HuH-7.5 (cell line): ENCODE measurements around the gene SIPA1.

Experiments used
- DNase-seq: peaks from one replicate; pipeline ENCODE4 v3.0.0; 2011; ENCODE audit warnings: low spot score

SIPA1 gene

DNA sequence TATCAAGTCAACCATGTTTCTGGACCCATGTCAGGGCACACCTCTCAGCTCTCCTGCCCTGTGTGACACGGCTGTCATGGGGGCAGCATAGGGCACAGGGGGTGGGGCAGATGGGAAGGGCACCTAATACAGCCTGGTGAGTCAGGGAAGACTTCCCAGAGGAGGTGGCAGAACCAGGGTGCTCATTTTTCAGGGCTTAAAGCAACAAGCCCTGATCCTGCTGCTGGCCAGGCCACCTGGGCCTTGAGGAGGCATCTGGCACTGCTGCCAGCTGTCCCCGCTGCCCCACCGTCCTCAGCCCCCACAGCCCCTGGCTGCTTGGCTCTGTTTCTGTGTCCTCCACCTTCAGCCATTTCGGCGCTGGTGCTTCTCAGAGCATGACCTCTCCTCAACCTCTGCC lies 28.2 kb upstream of the SIPA1 start:
- DNase-seq = no peak

DNA sequence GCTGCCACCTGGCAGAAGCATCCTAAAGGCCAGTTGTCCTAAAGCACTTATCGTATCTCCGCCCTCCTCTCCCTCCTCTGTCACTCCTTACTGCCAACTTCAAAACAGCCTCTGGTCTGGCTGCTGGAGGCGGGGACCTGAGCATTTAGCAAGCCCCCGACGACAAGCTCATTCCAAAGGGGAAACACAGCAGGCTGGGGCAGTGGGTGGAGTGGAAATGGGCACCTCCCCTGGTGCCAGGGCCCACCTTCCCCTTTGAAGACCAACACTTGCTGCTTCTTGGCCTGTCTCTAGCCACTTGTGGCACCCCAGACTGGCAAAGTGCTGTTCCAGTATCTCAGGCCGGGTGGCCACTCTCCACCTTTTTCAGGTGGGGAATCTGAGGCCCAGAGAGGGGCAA lies 27.5 kb upstream of the SIPA1 start:
- no peak for DNase-seq

DNA sequence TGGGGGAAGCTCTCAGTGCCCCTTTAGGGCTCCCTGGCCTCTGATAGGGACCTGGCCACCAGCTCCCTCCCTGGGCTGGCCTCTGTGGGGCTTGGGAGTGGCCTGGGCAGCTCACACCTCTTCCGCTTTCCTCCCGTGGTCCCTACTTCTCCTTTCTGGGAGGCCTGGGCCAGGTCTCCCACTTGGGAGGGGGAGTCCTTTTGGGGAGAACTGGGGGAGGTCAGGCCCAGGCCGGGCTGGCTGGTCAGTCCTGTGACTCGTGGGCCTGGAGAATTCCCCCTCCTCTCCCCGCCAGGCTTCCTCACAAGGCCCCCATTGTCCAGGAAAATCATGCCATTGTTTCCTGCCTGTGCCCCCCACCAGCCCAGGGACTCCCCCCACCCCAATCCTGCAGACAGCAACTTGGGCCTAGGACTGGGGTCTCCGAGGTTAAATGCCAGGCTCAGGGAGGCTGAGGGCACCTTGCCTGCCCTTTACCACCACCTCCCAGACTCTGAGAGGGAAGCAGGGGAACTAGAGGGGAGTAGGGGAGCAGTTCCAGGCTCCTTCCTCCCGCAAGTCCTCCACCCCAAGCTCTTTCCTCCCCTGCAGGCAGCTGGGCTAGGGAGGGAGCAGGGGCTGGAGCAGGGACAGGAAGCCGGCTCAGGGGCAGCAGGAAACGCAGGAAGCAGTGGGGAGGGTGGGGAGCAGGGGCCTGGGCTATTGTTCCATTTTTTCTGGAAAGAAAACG lies 26.7 kb upstream of the SIPA1 start:
- no peak for DNase-seq

DNA sequence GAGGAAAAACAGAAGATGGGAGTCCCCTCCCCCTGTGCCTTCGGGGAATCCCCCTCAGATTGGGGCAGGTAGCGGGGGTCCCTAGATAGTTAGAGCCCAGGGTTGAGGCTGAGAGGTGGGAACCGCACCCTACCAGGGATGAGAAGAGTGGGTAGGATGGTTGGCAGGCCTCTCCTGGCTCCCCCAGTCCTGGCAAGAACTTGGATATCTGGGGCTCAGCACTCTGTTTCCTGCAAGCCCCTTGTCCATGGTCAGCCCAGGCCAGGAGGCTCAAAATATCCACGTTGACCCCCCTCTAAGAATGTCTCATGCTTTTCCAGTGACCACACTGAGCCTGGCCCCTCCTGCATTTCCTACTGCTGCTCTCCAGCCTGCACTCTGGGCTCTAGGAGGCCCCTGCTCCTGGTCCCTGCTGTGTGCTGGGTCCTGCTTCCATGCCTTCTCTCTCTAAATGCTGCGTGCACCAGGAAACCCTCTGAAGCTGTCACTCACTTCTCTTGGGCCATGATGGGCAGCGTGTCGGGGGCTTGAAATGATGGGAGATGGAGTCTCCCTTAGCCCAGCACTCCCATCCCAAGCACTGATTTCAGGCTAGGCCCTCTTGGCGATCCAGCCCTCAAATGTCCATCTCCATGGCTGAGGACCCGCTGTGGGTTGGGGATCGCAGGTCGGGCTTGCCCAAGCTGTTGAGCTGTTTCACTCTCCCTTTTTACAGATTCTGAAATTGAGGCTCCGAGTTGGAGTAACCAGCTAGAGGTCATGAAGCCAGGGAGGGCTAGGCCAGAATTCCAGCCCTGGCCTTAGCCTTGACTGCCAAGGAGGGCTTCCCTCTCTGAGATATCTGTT lies 25.9 kb upstream of the SIPA1 start:
- no peak for DNase-seq

DNA sequence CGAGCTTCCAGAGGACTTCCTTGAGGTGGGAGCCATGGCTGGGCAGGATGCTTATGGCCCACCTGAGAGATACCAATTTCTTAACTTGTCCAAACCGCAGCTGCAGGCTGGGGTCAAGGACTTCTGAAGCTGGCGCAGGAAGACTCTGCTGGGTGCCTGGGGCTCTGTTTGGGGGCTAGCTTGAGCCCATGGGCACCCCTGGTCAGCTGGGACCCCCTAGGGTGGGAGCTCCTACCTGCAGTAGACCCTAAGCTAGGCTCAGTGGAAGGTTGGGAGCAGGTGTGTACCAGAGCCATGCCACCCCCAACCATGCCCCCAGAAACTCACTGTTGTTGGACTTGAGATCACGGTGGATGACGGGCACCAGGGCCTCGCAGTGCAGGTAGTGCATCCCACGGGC lies 25.2 kb upstream of the SIPA1 start:
- no peak for DNase-seq

DNA sequence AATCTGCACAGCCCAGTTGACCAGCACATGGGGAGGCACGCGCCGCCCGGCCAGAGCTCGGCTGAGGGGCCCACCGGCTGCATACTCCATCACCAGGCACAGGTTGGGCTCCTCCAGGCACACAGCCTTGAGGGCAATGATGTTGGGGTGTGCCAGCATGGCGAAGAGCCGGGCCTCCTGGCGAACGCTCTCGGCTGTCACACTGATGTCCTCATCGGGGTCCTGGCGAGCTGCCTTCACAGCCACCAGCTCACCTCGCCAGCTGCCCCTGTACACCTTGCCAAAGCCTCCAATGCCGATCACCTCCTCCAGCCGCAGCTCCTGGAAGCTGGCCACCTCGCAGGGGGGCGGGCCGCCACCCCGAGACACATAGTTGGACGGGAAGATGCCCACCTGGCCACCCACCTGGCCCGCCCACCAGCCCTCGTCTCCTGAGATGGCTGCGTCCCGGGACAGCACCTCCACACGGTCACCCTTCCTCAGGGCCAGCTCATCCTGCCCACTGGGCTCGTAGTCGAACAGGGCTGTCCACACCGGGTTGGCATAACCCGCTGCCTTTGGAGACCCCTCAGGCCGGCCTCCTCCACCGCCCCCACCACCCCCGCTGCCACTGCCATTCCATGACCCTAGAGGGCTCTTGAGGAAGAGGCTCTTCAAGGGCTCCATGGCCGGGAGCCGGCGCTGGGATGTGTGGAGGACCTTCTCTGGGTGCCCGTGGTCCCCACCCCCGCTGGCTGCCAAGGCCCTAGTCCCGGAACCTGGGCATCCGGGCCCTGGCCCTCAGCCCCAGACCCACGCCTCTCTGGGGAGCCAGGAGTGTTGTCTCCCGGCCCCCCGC lies 24.6 kb upstream of the SIPA1 start:
- DNase-seq = no peak

DNA sequence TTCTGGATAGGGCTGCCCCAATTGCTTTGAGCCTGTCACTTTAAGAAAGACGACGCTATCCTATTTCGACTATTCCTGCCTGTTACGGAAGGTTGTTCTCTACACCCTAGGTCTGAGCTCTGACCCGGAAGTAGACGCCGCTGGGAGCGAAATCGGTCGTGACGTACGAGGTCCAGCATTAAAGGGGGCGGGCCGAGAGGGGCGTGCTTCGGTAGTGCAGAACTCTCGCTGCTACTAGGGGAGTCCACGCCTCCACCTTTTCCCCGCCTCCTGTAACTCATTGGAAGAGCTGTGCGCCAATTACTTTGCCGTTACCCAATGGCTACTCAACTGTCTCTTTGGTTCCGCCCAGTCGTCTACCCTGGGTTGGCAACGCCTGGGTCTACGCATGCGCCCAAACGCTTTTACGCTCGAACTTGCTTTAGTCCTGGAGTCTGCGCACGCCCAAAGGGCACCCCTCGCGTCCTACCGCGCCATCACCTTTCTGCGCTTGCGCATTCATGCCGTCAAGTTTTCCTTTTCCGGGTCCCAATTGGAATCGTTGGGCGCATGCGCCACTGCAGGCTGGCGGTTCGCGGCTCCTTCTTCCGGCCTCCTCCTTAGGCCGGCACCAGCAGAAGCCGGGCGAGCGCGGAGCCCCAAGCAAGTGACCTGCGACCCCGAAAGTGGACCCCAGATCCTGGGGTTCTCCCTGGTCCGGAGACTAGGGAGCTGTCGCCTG lies 22.5 kb upstream of the SIPA1 start, which contains the start of gene PCNX3:
TSS of gene PCNX3 (plus strand) at position 548 of the 721 bp plus-strand sequence. CDS start 536 bp downstream, outside the sequence.
- DNase-seq = peak; percentile 100

DNA sequence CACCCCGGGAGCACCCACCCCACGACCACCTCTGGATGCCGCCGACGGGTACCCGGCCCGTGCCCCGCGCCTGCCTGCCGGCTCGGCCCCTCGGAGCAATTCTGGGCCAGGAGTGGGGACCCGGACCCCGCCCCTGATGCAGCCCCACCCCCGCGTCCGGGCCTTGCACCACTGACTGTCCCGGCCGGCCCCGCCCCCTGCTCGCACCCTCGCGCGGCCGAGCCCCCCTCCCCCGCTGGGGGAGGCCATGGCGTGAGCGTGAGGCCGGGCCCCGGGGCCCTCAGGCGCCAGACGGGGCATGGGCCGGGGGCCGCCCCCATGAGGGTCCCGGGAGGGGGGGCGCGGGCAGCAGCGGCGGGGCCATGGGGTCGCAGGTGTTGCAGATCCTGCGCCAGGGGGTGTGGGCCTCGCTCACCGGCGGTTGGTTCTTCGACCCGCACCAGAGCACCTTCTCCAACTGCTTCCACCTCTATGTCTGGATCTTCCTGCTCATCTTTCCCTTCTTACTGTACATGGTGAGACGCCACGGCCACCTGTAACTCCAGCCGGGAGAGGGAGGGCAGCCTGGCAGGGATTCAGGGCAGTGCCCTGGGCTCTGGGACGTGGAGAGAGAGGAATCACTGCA lies 21.8 kb upstream of the SIPA1 start:
- peak; percentile 76 for DNase-seq

DNA sequence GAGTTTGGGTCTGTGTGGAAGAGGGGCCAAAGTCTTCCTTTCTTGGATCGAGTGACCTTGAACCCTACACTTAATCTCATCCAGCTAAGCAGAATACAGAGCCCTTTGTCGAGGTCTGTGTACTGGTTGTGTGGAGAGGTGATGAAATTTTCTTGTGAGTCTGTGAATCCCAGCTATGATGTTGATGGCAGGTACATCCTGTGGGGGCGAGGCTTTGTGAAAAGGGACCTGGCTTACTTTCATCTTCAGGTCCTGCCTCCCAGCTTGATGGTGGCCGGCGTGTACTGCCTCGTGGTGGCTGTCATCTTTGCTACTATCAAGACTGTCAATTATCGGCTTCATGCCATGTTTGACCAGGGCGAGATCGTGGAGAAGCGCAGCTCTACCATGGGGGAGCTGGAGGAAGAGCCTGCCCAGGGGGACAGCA lies 21.3 kb upstream of the SIPA1 start:
- no peak for DNase-seq

DNA sequence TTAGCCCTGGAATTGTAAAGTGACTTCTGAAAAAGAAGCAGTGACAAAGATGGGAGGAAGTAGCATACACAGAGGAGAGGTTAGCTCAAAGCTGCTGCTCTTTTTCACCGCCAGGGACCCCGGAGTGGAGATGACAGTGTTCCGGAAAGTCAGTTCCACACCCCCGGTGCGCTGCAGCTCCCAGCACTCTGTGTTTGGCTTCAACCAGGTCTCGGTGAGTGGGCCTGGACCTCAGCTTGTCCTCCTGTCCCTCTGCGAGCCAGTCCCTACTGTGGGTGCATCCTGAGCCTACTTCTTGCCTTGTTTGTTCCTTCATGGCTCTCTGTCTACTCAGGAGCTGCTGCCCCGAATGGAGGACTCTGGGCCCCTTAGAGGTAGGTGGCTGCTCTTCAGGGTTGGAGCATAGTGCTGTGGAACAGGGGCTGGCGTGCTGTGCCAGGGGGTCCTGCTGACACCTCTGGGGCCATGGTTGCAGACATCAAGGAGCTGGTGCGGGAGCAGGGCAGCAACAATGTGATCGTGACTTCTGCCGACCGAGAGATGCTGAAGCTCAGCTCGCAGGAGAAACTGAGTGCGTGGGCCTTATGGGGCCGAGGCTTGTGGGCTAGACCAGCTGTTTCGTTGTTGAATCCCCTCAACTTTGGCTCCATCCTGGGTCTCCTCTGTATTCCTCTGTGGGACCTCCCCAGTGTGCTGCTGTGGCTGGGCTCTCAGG lies 20.6 kb upstream of the SIPA1 start:
- no peak for DNase-seq

DNA sequence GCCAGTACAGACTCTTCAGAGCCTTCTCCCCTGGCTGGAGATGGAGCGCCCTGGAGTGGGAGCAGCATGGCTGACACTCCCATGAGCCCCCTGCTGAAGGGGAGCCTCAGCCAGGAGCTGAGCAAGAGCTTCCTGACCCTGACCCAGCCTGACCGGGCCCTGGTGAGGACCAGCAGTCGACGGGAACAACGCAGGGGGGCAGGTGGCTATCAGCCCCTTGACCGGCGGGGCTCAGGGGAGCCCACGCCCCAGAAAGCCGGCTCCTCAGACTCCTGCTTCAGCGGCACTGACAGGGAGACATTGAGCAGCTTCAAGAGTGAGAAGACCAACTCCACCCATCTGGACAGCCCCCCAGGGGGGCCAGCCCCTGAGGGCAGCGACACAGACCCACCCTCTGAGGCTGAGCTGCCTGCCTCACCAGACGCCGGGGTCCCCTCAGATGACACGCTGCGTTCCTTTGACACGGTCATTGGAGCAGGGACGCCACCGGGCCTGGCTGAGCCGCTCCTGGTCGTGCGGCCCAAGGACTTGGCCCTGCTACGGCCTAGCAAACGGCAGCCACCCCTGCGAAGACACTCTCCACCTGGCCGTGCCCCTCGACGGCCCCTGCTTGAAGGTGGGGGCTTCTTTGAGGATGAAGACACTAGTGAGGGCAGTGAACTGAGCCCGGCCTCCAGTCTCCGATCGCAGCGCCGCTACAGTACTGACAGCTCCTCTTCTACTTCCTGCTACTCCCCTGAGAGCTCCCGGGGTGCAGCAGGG lies 19.7 kb upstream of the SIPA1 start:
- DNase-seq = no peak

DNA sequence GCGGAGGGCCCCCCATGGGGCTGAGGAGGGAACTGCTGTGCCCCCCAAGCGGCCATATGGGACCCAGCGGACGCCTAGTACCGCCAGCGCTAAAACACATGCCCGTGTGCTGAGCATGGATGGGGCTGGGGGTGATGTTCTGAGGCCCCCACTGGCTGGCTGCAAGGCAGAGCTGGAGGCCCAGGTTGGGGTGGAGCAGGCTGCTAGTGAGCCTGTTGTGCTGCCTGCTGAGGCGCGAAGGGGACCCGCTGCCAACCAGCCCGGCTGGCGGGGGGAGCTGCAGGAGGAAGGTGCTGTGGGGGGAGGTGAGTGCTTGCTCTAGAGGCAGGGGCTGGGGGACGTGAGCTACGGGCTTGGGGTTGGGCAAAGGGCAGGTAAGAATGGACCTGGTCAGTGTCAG lies 19.1 kb upstream of the SIPA1 start:
- no peak for DNase-seq

DNA sequence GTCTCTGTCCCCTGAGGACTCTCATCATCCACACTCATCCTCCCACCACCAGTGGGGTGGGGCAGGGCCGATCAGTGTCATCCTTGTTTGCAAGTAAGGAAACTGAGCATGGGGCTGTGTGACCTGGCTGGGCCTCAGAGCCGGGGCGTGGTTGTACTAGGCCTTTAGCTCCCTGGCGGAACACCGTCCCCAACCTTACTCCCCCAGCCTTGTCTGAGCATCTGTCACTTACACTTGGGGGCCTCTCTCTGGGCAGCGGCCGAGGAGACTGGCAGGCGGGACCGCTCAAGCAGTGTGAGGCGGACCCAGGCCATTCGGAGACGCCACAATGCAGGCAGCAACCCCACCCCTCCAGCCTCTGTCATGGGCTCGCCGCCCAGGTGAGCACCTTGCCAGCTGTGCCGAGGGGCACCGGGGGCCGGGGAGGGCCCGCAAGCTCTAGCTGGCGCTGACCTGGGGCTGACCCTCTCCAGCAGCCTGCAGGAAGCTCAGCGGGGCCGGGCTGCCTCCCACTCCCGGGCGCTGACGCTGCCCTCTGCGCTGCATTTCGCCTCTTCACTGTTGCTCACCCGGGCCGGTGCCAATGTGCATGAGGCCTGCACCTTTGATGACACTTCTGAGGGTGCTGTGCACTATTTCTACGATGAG lies 18.5 kb upstream of the SIPA1 start:
- no peak for DNase-seq

DNA sequence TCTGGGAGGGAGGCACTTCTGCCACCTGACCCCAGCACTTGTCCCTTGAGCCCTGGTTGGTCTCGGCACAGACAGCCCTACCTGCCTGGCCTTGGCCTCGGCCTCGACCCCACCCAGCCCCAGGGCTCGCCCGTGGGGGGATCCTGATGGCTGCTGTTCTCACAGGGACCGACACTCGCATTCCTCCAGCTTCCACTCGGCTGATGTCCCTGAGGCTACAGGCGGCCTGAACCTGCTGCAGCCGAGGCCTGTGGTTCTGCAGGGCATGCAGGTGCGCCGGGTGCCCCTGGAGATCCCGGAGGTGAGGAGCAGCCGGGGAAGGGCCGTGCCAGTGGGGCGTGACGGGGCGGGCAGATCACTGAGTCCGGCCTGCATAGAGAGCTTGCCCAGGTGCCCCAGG lies 17.2 kb upstream of the SIPA1 start:
- DNase-seq = no peak

DNA sequence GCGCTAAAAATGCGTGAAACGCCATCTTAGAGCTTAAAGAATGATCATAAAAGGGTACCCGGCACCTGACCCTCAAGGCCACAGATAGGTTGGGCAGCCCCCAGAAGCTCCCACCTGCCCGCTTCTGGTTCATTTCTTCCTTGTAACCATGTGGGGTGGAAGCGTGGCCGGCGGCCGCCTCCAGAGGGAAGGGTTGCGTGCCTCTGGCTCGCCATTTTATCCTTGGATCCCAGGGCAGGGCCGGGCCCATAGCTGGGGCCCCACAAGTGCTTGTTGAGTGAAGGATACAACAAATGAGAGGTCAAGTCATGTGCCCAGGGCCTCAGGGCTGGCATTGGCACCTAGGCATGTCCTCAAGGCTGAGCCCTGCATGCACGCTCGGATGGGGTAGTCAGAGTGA lies 16.4 kb upstream of the SIPA1 start:
- DNase-seq = no peak

DNA sequence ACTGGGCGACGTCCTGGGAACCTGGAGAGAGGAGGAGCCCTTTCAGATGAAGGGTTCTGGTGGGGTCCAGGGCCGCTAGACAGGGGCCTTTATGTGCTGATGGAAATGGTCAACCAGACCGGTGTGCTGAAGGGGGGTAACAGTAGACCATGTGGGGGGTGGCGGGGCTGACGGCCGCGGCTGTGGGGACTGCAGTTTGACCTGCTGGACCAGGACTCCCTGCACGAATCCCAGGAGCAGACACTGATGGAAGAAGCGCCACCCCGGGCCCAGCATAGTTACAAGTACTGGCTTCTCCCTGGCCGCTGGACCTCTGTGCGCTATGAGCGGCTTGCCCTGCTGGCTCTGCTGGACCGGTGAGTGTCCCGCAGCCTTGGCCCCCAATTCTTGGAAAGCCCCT lies 15.9 kb upstream of the SIPA1 start:
- no peak for DNase-seq

DNA sequence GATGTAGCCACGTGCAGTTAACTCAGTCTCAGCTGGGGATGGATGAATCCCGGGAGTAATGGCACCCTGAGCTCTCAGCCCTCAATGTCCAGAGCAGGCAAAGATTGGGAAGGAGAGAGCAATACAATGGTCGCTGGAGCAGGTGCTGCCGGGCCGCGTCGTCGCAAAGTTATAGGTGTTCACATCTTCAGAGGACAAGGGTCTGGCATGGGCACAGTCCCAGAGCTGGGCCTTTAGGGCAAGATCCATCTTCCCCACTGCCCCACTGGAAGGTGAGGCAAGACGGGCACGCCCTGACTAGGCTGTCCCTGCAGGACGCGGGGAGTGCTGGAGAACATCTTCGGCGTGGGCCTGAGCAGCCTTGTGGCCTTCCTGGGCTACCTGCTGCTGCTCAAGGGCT lies 14.7 kb upstream of the SIPA1 start:
- DNase-seq = no peak

DNA sequence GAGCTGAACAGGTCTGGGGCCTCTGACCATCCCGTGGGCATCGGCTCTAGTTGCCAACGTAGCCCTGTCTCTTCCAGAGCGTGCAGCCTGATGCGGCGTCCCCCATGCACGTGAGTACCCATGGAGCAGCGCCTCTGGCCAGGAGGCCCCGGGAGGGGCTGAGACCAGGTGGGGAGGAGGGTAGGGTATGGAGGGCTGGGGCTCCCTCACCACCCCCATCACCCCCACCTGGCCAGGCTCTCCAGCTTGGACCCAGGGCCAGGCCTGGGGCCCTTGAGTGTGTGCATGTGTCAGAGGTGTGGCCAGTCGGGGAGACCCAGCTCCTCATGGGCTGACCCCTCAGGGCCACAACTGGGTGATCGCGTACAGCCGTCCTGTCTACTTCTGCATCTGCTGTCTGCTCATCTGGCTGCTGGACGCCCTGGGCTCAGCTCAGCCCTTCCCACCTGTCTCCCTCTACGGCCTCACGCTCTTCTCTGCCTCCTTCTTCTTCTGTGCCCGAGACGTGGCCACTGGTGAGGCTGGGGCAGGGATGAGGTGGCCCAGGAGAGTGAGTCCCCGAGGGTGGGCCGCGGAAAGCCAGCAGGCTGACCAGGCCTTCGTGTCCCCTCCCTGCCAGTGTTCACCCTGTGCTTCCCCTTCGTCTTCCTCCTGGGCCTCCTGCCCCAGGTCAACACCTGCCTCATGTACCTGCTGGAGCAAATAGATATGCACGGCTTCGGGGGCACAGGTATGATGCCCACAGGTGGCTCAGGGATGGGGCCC lies 13.9 kb upstream of the SIPA1 start:
- no peak for DNase-seq
